GM19452 (cell line): ENCODE measurements around the gene VPS45.

Experiments
- ATAC-seq: cut with Tn5 transposase; IDR thresholded peaks from one replicate; pipeline ENCODE4 v1.9.1; 2021; ENCODE audit not compliant: unreplicated experiment

The VPS45 gene

DNA sequence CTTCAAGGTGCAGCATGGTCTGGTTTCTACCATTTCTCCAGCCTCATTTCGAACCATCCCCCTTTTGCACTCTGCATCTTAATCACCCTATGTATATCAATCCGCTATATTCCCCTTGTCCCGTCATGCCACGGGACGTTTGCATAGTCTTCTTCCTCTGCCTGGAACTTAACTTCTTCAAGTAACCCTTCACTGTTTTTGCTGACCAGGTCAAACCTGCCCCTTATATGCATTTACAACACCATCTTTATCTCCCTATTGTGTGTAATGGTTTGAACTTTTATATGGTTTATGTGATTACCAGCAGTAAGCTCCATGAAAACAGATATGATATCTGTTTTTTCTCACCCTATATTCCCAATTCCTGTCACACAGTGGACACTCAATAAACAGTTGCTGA lies 2.3 kb downstream of the VPS45 start:
- no peak for ATAC-seq

DNA sequence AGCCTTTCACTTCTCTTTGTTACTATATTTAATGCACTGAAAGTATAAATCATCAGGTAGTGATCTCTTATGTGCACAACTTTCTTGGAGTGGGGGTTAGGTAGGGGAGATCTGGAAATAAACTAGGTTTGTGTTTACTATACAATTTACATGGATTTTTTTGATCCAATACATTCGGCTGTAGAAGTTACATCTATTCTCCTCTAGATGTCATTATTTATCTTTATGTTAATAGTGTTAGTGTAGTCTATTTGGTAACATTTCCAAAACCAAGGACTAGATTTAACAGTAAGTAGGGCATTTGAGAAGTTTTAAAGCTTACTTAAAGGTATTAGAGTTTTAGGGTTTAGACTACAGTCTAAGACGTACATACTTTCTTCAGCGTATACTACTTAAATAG lies 5.4 kb downstream of the VPS45 start:
- ATAC-seq = no peak

DNA sequence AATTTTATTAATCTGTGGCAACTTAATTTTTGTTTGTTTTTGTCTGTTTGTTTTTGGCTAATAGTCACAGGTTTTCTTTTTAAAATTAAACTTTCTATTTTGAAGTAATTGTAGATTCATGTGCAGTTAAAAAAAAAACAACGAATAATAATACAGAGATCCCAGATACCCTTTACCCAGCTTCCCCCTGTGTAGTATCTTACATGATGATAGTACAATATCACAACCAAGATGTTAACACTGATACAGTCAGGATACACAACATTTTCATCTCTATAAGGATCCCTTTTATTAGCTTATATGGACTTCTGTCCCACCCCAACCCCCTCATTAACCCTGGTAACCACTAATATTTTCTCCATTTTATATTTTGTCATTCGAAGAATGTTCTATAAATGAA lies 5.9 kb downstream of the VPS45 start:
- no peak for ATAC-seq

DNA sequence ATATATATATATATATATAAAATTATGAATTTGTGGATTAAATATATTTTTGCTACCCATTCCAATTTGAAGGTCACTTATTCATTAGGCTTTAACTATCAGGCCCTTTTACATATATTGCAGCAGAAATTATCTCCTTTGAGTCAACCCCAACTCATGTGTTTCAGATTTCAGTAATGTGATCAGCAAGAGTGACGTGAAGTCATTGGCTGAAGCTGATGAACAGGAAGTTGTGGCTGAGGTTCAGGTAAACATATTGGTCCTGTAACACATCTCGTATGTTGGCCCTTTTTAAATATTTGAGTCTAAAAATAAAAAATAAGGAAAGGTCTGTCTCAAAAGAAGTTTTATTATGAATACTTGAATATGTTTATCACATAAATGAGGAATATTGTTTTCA lies 8.5 kb downstream of the VPS45 start:
- no peak for ATAC-seq

DNA sequence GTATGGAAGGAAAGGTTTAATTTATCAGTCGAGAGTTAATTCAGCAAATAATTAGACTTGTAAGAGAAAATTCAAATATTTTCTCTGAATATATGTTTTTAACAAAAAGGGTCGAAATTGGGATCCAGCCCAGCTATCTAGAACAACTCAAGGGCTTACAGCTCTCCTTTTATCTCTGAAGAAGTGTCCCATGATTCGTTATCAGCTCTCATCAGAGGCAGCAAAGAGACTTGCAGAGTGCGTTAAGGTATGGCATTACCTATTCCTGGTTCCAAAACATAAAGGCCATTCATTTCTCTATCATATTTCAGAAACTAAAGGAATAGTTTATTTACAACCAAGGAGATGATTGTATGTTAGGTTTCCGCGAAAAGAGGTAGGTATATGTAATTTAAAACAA lies 9.4 kb downstream of the VPS45 start:
- no peak for ATAC-seq

DNA sequence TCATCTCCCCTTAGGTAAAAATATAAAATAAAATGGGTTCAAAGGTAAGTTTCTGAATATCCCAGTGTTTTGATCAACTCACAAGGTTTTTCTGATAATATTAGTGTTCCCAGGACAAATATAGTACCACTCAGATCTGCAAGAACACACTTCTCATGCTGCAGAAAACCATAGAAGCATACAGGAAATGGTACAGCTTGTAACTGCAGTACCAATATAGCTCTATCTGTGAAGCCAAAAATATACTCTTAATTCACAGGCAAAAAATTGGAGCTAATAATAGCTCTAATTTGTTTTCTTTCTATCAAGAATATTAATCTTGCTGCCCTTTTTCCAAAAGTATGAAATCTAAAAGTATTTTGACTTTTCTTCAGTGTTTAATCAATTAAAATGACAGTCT lies 13.2 kb downstream of the VPS45 start:
- ATAC-seq = no peak

DNA sequence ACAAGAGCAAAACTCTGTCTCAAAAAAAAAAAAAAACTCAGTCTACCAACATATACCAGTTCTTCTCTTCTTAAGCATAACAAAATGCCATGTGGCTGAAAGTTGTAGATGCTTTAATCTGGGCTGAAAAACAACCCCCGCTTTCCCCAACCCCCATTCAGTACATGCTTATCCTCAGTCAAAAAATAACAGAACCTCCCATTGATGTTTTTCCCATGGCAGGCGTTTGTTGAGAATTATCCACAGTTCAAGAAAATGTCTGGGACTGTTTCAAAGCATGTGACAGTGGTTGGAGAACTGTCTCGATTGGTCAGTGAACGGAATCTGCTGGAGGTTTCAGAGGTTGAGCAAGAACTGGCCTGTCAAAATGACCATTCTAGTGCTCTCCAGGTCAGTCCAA lies 14.9 kb downstream of the VPS45 start:
- ATAC-seq = no peak

DNA sequence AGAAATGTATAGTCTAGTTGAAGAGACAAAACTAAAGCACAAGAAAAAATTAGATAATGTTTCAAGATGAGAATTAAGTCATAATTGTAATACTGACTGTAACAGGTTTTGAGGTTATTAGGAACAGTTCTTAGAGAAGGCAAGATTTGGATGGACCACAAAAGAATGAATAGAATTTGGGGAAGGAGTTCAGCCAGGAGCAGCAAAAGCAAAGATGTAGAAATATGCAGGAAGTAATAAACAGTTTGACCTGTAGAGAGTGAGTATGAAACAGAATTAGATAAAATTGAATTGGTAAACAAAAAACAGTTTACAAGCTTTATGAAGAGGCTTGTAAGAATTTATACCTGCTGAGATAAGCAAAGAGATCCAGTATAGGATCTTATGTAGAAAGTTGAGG lies 16.3 kb downstream of the VPS45 start:
- no peak for ATAC-seq

DNA sequence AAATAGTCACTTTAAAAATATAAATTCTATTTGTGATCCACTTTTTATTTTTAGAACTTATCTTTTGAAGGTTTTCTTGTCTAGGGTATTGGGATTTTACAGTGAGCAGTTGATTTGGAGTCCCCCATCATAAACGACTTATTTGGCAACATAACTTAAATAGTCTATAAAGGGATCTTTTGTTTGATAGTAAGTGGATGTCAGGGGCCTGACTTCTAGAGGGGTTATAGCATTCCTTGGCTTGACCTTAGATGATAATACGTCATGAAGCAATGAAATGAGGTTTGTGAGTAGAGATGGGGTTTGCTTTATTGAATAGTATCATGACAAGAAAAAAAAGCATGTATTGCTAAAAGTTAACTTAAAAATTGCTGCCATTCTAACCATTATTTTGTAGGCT lies 17.8 kb downstream of the VPS45 start:
- ATAC-seq = no peak

DNA sequence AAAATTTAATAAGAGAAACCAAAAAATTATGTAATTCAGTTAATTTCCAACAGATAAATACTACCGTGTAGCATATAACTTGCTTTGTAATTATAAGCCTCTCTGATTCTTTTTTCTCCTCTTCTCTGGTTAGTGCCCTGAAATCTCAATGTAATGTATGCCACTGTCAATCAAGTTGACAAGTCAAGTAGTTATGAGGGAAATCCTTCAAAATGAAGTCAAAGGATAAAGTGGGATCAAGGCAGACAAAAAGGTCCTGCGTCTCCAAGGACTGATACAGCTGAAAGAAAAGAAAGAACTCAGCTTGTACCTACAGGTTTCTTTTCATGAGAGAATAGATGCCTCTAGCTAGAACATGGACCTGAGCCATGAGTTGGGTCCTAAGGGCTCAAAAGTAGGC lies 19.8 kb downstream of the VPS45 start:
- no peak for ATAC-seq

DNA sequence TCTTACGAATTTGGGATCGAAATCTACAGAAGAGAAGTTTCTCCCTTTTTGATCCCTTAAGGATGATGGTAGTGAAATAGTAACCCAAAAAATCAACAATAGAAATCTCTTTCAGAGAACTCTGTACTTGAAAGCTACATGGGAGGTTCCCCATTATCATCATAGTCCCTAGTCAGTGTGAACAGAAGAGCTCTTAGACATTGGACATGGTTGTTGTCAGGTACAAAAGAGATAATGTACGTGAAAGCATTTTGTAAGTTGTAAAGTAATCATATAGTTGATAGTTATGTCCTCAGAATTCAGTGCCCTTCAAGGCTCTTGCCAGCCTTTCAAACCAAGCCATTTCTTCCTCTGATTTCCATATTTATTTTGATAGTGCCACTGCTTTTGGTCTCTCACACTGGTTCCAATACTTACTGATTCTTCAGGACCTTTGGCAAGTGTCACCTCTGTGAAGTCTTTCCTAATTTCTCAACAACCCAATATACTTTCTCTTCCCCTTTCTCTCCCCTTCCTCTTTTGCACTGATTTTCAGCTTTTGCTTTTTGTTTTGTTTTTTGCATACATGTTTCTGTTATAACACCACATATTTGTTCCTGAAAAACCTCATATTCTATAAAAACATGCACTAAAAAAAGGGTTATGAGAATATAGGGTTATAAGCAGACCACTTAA lies 22.4 kb downstream of the VPS45 start:
- no peak for ATAC-seq

DNA sequence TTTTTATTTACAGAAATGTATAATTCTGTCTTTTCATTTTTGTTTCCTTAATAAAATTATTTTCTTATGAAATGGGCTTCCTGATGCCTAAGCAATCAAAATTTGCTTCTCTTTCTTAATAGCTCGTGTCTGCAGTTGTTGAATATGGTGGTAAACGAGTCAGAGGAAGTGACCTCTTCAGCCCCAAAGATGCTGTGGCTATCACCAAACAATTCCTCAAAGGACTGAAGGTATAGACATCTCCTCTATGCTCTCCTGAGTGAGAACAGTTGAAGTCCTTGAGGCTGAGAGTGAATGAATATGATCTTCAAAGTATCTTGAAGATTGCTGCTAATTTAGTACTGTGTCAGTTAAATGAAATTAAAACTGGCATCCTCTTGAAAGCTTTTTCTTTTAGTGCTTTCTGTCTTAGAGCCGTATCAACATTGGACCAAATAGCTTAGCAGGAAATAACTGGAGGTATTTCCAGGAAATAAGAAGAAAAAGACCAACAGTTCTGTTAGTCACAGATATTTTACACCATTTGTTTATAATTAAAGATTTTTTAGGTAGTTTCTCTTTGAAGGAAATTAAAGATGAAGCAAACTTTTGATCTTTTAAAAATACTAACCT lies 24.7 kb downstream of the VPS45 start:
- no peak for ATAC-seq

DNA sequence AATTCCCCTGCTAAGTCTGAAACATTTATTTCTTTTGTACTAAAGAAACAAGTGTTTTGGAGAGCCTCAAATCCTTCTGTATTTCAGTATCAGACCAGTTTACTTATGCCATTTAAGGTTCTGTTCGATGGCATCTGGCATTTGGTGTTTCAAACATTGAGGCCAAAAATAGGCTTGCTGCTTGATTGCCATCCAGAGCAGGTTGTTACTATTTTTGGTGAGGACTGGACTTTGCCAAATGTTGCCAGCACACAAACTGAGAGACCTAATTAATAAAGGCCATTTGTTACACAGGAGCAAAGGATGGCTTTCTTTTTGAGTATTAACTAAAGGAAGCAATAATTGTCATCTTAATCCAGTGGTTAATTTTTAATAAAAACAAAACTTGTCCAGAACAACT lies 26.2 kb downstream of the VPS45 start:
- ATAC-seq = no peak

DNA sequence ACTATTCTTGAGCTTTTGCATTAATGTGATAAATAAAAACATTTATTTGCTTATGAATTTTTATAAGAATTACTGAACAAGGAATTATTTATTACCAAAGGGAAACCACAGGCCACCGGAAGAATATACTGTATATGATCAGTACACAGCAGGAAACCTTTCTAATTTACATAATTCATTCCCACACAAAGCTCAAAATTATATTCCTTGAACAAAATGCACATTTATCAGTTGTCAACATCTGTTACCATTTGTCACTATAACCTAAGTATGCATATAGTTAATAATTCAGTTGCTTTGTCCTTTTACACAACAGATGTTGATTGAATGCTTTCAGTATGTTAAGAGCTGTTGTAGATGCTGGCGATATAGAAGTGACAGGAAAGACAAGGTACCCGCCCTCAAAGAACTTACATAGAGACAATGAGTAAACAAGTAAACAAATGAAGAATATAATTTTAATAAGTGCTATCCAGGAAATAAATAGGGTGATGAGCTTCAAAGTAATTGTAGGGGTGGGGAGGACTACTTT lies 27.2 kb downstream of the VPS45 start:
- ATAC-seq = no peak

DNA sequence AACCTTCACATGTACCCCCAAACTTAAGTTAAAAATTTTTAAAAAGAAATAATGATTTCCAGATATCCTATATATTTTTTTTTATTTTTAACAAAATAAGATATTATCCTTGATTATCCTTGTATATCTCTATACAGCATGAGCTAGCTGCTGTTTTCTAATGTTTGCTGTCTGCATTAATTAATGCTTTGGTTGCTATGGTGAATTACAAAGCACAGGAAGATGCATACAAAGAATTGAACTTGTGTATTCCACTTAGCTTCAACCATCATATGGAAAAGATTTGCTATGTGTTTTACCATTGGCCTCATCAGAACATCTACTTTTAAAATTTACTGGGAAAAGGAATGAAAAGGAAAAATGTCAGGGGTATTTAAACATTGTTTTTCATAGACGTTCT lies 35.4 kb downstream of the VPS45 start:
- no peak for ATAC-seq

DNA sequence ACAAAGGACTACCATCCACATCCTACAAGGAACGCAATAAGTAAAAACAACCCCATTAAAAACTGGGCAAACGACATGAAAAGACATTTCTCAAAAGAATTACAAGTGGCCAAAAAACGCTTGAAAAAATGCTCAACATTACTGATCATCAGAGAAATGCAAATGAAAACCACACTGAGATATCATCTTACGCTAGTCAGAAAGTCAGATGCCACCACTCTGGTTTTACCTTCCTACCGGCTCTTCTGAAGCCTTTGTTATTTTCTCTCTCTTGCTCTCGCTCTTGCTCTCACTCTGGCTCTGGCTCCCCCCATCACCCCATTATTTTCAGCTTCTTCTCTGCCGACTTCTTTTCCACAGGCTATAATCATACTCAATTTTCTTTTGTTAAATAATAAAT lies 38.8 kb downstream of the VPS45 start:
- ATAC-seq = no peak

DNA sequence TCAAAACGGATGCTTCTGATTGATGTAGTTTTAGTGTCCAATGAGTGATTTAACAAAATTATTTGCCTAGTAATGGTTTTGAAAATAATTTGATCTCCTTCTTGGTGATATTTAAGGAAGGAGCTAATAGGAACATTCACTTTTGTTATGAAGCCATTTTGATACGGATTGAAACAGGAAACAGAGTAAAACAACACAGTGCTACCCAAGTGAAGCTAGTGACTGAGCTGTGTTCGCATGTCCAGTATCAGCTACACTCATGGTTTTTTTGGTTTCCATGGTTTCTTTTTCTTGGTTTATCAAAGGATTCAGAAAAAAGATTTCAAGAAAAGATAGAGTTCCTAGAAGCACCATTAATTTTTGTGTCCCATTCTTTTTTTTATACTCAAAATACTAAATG lies 42.0 kb downstream of the VPS45 start:
- ATAC-seq = no peak

DNA sequence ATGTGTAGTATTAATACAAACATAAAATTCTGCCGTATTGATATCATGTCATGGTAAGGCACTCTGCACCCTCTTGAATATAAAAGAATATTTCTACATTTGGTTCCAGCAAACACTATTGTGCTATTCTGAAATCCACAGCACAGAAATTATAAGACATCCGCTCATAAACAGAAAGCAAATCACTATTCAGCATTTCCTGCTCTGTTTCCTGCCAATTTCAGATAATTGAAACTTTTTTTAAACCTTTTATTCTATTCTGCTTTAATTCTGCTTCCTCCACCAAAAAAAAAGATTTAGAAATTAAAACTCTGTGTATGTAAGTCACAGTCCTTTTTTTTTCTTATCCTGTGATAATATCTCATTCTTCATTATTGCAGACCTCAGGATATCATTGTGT lies 42.5 kb downstream of the VPS45 start:
- ATAC-seq = no peak

DNA sequence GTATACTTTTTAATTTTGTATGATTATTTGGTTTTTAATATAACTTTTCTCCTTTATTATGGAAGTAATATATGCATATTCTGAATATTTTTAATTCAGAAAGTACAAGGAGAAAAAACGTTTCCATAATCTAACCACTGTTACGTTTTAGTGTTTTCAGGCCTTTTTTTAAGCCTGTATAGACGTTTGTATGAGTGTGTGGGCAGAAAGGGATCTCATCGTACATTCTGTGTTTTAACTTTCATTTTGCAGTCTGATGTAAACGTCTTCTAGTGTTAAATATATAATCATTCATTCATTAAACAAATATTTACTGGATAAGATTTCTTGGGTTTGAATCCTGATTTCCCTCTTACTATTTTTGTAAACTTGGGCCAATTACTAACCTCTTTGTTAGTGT lies 44.1 kb downstream of the VPS45 start:
- no peak for ATAC-seq

DNA sequence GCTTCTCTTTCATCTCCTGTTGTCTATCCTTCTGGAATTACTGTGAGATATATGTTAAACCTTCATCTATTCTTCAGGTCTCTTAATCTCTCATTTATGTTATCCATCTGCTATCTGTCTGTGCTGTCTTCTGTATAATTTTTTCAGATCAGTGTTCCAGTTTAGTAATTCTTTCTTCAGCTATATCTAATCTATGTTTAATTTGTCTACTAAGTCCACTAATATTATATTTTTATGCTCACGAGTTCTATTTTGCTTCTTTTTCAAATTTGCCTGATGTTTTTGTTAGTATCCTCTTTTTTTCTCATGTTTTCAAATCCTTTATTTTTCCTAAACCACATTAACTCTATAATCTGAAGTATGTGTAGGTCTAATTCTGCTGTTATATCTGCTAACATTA lies 47.5 kb downstream of the VPS45 start:
- no peak for ATAC-seq

DNA sequence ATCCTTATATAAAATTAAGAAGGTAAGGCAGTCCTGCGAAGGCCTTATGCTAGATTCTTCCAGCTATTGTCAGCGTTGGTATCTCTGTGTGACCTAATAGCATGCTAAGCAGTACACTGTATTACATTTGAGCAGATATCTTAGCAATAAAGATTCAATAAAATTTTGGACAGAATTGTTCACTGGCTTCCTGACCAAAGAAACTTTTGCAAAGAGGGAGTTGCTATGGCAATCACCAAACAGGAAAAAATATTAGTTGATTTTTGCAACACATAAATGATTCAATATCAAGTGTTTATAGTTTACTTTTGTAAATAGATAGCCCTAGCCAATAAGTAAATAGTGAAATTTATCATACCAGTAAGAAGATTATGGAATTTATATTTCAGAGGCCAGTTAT lies 51.1 kb downstream of the VPS45 start:
- no peak for ATAC-seq

DNA sequence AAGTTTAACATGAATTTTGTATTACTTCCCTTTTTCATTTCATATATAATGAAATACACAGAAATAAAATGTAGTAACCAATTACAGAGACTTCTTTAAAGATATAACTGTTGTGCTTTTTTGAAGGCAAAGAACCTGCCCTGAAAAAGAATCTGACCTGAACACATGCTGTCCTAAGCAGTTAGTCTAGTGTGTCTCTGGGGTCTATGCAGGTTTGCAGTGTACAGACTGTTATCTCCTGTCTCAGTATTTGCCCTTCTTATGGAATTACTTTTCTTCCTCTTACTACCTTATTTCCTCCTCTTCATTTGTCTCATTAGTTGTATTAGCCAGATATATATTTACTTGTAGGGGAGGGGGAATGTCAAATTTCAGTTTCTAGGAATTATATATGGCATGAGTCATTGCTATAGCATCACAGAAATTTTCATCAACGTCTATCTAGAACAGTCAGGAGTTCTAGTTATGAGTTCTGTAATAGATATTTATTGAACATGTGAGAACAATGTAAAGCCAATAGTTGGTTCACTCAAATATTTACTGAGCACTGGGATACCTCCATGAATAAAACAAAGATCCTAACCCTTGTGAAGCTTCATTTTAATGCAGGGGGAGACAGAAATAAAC lies 53.8 kb downstream of the VPS45 start:
- ATAC-seq = no peak

DNA sequence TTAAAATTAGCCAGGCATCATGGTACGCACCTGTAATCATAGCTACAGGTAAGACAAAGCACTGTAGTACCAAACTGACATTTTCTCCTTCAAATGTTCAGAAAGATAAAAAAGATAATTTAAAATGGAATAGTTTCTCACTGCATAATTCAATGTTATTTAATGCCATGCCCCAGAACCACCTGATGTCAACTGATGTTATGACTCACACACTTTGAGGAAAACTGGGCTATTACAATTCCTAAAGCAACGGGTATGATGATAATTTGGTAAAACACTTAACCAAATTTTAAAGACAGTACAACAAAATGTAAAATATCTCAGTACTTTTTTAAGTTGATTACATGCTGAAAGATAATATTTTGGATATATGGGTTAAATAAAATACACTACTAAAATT lies 59.2 kb downstream of the VPS45 start:
- no peak for ATAC-seq
